Hepatic stellate cell (primary cell): Measurements from ENCODE around the gene TSGA10IP.
A peak's percentile ranks its signal among the peaks of the same experiment; 100 is the strongest.

Source experiments
- DNase-seq: peaks from one replicate; pipeline ENCODE4 v3.0.0; 2011; ENCODE audit warnings: low spot score

TSGA10IP gene

DNA sequence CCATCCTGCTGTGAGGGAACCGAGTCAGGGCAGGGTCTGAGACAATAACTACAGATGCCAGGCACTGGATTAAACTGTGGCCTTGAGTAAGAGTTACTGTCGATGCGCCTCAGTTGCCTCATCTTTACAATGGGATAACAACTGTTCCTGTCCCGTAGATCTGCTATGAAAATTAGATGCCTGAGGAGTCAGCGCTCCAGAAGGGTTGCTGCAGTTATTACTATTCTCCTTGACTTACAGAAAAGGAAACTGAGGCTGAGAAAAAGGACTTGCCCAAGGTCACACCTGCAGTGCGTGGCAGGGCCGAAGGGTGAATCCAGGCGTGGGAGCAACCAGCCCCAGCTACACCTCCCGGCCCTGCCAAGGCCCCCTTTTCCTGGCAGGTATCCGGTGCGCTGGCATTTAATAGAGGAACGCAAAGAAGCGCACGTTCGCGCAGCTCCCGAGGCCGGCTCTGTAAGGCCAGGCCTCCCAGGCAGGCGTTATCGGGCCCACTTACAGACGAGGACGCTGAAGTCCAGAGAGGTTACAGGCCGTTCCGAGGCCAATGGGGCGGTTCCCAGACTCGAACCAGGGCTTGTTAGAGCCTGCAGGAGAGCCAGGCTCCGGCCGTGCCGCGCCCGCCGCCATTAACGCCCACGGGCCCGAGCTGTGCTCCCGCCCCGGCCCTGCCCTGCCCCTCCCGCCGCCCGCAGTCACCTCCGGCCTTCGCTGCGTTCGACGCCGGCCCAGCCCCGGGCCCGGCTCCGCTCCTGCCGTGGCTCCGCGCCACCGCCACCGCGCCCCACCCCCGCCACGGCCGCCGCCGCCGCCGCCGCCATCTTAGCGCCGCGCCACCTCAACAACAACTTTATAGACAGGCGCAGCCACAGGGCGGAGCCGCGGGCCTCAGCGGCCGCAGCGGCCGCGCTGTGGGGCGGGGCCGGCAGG is 26.8 kb upstream of the TSGA10IP start, which contains the start of gene C11orf68:
Gene C11orf68, minus strand, starts transcription at position 852 of the 930 bp plus-strand sequence. Its CDS starts 31 bp downstream, at position 821.
- no peak for DNase-seq

DNA sequence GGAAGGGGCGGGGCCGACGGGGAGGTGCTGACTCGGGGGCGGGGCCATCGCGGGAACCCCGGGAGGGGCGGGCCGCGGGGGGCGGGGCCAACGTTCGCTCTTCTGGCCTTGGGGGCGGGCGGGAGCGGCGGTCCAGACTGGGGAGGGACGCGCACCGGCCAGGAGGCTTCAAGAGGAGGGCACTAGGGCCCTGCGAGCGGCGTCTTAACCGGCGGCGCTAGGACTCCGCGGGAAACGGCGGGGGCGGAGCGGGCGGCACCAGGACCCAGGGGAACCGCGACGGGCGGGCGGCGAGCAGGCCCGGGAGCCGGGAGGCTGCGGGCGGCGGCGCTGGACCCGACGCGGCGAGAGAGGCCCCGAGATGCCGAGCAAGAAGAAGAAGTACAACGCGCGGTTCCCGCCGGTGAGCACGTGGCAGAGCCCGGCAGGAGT is 26.1 kb upstream of the TSGA10IP start, which contains the start of gene DRAP1:
Gene DRAP1, plus strand, starts transcription at position 286 of the 432 bp plus-strand sequence. Its CDS starts 76 bp downstream, at position 362.
- DNase-seq, result peak; percentile 96

- DNase-seq, result no peak
Observed at GRCh38 chr11:65919573-65920371, 25.5 kb upstream of the TSGA10IP start.

- no peak for DNase-seq
Observed at GRCh38 chr11:65920372-65920802, 24.9 kb upstream of the TSGA10IP start.

DNA sequence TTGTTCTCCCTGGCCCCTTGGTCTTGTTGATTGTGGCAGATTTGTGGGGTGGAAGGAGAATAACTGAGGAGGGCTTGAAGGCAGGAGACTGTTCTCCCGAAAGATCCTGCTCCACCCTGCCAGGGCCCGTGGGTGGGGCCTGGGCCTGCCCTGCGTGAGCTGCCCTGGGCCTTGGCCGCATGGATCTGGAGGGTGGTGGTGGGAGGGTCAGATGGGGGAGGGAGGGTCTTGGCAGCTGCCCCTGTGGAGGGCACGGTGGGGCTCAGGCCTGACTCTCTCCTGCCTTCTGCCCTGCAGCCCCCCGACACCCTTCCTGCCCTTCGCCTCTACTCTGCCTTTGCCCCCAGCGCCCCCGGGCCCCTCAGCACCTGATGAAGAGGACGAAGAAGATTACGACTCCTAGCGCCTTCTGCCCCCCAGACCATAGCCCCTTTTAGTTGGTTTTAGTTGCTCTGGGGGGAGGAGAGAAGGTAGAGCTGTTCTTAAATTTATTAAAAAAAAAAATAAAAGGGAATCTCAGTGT is 24.2 kb upstream of the TSGA10IP start:
- DNase-seq, result no peak

- no peak for DNase-seq
Observed at GRCh38 chr11:65921876-65922275, 23.4 kb upstream of the TSGA10IP start.

DNA sequence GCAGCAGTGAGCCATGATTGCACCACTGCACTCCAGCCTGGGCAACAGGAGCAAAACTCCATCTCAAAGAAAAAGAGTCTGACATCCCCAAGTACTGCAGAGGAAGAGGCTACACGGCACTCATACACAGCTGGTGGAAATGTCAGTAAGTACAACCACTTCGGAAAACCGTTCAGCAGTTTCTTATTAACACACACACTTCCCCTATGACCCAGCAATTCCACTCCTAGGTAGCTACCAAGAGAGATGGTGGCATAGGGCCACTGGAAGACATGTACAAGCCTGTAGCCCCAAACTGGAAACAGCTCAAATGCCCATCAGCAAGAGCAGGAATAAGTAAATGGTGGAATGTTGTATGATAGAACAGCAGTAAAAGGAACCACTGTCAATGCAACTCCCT is 22.7 kb upstream of the TSGA10IP start:
- no peak for DNase-seq

DNA sequence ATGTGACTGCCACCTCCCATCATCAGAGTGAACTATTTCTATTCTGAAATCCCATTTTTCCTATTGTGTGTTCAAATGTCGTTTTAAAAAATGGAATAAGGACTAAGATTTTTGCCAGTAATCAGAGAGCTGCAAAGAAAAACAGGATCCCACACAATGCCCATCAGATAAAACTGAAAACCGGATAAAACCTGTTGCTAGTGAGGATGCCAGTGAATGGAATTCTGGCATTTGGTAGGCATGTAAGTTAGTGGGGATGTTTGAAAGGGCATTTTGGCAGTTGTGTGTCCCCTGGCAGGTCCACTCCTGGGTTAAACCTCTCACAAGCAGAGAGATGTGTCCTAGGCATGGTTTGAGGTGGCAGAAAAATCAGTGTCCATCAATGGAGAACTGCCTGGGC is 19.9 kb upstream of the TSGA10IP start:
- DNase-seq, result no peak

DNA sequence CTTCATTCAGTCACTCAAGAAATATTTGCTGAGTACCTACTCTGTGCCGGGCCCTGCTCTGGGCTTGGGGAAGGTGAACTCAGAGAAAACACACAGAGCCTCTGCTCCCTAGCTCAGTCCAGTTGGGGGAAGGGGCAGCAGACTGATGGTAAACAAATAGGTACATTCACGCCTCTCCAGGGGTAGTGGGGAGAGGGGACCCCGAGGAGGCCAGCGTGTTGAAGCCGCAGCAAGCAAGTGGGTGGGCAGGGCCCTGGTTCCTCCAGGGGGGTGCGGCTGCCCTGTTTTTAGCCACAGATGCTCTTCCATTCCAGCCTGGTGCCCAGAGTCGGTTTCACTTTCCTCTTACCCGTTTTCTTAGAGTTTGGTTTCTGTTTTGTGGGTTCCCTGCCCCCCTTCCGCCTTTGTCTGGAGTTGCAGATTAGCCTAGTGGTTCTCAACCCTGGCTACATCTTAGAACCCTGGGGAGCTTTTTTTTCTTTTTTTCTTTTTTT is 17.3 kb upstream of the TSGA10IP start:
- DNase-seq, result peak; percentile 69

- no peak for DNase-seq
Observed at GRCh38 chr11:65928667-65929066, 16.6 kb upstream of the TSGA10IP start.

- DNase-seq, result no peak
Observed at GRCh38 chr11:65931773-65932557, 13.3 kb upstream of the TSGA10IP start.

DNA sequence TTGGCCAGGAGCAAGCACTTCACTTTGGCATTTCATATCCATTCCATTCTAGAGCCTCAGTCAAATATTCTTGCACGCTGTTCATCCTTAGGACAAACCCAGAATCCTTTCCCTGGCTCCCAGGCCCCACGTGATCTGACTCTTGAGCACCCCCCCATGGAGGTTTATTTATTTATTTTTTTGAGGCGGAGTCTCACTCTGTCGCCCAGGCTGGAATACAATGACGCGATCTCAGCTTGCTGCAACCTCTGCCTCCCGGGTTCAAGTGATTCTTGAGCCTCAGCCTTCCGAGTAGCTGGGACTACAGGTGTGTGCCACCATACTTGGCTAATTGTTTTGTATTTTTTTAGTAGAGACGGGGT is 12.7 kb upstream of the TSGA10IP start:
- DNase-seq, result no peak

GRCh38 chr11:65934014-65934413 is 11.3 kb upstream of the TSGA10IP start:
- no peak for DNase-seq

DNA sequence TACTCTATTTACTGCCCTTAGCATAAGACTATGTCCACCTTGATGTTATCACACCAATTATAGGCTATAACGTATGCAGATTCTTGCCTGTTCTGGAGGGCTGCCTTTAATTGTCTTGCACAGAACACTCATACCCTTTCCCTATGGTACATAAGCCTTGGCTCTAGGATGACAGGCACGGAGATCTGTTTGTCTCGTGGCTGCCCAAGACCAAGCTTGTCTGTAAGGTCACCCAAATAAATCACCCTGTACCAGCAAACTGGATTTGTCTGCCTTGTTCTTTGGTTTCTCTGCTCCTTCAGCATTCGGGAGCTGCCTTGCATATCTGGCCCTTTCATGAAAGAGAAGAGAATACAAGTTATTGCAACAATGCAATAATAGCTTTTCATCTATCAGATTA is 7.5 kb upstream of the TSGA10IP start:
- DNase-seq, result no peak

DNA sequence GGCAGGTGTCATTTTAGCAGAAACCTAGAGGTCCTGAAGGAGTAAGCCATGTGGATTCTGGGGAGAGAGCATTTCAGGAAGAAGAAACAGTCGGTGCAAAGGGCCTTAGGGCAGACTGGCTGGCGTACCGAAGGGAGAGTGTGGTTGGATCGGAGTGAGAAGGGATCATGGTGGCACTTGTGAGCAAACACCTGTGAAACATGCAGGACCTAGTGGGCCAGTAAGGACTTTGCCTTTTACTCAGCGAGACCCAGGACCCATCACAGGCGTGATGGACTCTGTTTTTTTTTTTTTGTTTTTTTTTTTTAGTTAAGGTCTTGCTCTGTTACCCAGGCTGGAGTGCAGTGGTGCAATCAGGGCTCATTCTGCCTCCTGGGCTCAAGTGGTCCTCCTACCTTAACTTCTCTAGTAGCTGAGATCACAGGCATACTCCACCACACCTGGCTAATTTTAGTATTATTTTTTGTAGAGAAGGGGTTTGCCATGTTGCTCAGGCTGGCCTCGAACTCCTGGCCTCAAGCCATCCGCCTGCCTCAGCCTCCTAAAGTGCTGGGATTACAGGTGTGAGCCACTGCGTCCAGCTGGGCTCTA is 3.5 kb upstream of the TSGA10IP start:
- DNase-seq, result no peak

DNA sequence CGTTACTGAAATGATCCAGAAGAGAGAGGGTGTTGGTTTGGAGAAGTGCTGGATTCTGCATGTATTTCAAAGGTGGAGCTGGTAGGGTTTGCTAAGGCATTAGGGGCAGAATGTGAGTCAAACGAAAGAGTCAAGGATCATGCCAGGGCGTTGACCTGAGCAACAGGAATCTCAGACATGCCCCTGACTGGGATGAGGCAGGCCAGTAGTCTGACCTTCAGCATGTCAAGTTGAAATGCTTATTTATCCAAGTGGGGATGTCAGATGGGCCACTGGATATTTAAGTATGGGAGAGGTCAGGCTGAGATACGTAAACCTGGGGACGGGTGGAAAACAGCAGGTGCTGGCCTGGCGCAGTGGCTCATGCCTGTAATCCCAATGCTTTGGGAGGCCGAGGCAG is 2.7 kb upstream of the TSGA10IP start:
- DNase-seq, result no peak

GRCh38 chr11:65944191-65944590 is 1.1 kb upstream of the TSGA10IP start:
- no peak for DNase-seq

- DNase-seq, result no peak
Observed at GRCh38 chr11:65944767-65945166, 513 bp upstream of the TSGA10IP start.

GRCh38 chr11:65945941-65946558 is 770 bp downstream of the TSGA10IP start:
- DNase-seq, result no peak

GRCh38 chr11:65946655-65947054 is 1.4 kb downstream of the TSGA10IP start:
- DNase-seq, result no peak

DNA sequence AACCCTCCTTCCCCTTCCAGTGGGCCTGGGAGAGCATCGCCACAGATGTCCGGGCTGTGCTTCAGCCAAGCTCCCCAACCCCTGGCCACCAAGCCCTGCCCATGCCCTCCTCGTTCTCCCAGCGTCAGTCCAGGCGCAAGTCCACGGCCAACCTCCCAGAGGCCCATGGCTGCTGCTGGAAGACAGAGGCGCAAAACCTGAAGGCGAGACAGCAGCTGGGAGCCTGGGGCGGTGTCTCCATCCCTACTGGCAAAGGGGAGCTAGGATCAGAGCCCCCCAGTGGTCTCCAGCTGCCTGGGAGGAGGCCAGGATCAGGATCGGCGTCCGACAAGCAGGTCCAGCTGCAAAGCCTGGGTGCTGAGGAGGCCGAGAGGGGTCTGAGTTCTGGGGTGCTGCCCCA is 1.9 kb downstream of the TSGA10IP start:
- no peak for DNase-seq
